IMR-90 (cell line): Measurements from ENCODE around the gene WDTC1.

Experiments
- CEBPB ChIP-seq: IDR thresholded peaks from 2 replicates; pipeline ENCODE4 v1.6.1; 2012; ENCODE audit warnings: low read depth, low read length, improper control_type of control experiment
- CHD1 ChIP-seq: IDR thresholded peaks from 2 replicates; pipeline ENCODE4 v1.6.1; 2012; ENCODE audit warnings: low read depth, low read length, improper control_type of control experiment
- MAZ ChIP-seq: IDR thresholded peaks from 2 replicates; pipeline ENCODE4 v1.6.1; 2012; ENCODE audit warnings: low read depth, mild to moderate bottlenecking, low read length, improper control_type of control experiment, moderate library complexity, borderline replicate concordance
- MXI1 ChIP-seq: IDR thresholded peaks from 2 replicates; pipeline ENCODE4 v1.6.1; 2012; ENCODE audit warnings: low read depth, mild to moderate bottlenecking, low read length, moderate library complexity, borderline replicate concordance
- NFE2L2 ChIP-seq: fragments of 150-350 bp; IDR thresholded peaks from 2 replicates; pipeline ENCODE4 v1.6.1; 2016; ENCODE audit warnings: low read depth, mild to moderate bottlenecking, low read length
- POLR2A ChIP-seq: IDR thresholded peaks from 2 replicates; pipeline ENCODE4 v1.6.1; 2012; ENCODE audit warnings: mild to moderate bottlenecking, low read depth, low read length
- RAD21 ChIP-seq: IDR thresholded peaks from 2 replicates; pipeline ENCODE4 v1.6.1; 2012; ENCODE audit warnings: low read length, improper control_type of control experiment
- RCOR1 ChIP-seq: IDR thresholded peaks from 2 replicates; pipeline ENCODE4 v1.6.1; 2012; ENCODE audit warnings: mild to moderate bottlenecking, low read length, improper control_type of control experiment; ENCODE audit not compliant: insufficient replicate concordance
- RFX5 ChIP-seq: IDR thresholded peaks from 2 replicates; pipeline ENCODE4 v1.8.0; 2012; ENCODE audit warnings: low read depth, mild to moderate bottlenecking, low read length, moderate library complexity
- SMC3 ChIP-seq: fragments of 150-350 bp; IDR thresholded peaks from 2 replicates; pipeline ENCODE4 v1.6.1; 2016; ENCODE audit warnings: low read depth, mild to moderate bottlenecking, antibody characterized with exemption, low read length, moderate library complexity
- TF ChIP-seq, protein P1 (sequence below): conservative IDR thresholded peaks from 2 replicates; pipeline ENCODE4 v1.5.1; 2012; ENCODE audit warnings: mild to moderate bottlenecking, low read depth, low read length, improper control_type of control experiment
- TF ChIP-seq, protein P2 (sequence below): fragments of 150-350 bp; IDR thresholded peaks from 2 replicates; pipeline ENCODE4 v1.6.1; 2017; ENCODE audit warnings: mild to moderate bottlenecking, antibody characterized with exemption, low read length, low read depth

DNA sequence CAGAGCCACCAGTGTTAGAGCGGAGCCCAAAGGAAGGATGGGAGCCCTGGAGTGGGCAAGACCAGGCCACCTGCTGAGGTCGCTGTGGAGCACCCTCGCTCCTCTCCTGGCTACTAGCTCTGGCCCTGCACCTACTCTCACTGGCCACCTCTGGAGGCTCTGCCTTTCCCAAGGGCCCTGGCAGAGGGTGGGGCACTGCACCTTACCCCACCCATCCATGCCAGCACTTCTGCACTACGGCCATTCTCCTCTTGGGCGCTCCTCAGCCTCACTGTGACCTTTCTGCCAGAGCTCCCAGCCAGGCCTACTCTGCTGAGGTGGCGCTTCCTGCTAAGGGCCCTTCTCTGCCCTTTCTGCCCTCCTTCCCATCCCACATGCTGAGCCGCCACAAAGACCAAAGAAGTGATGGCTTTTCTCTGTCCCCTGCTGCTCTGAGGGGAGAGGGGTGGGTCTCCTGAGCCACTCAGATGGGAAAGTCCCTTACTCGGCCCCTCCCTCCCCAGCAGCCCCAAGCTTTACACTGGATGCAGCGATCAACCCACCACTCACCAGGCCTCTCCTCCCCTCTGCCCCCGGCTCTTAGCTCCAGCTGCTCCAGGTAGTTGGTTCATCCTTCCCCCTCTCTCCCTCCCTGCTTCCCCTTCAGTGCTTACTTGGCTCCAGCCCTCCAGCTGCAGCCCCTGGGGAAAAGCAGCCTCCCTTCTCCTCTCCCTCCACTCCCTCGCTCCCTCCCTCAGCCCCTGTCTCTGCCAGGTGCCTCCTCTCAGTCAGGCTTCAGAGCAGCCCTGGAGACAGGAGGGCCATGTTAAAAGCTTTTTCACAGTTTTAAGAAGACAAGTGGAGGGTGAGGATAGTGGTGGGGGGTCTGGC lies 72.7 kb downstream of the WDTC1 start:
- TF ChIP-seq, protein P1, sequence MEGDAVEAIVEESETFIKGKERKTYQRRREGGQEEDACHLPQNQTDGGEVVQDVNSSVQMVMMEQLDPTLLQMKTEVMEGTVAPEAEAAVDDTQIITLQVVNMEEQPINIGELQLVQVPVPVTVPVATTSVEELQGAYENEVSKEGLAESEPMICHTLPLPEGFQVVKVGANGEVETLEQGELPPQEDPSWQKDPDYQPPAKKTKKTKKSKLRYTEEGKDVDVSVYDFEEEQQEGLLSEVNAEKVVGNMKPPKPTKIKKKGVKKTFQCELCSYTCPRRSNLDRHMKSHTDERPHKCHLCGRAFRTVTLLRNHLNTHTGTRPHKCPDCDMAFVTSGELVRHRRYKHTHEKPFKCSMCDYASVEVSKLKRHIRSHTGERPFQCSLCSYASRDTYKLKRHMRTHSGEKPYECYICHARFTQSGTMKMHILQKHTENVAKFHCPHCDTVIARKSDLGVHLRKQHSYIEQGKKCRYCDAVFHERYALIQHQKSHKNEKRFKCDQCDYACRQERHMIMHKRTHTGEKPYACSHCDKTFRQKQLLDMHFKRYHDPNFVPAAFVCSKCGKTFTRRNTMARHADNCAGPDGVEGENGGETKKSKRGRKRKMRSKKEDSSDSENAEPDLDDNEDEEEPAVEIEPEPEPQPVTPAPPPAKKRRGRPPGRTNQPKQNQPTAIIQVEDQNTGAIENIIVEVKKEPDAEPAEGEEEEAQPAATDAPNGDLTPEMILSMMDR = no peak
- no peak for TF ChIP-seq POLR2A
- no peak for TF ChIP-seq SMC3
- TF ChIP-seq RCOR1 = no peak
- no peak for TF ChIP-seq CHD1
- no peak for TF ChIP-seq MXI1
- no peak for TF ChIP-seq MAZ
- TF ChIP-seq RAD21 = no peak
- no peak for TF ChIP-seq NFE2L2
- TF ChIP-seq, protein P2, sequence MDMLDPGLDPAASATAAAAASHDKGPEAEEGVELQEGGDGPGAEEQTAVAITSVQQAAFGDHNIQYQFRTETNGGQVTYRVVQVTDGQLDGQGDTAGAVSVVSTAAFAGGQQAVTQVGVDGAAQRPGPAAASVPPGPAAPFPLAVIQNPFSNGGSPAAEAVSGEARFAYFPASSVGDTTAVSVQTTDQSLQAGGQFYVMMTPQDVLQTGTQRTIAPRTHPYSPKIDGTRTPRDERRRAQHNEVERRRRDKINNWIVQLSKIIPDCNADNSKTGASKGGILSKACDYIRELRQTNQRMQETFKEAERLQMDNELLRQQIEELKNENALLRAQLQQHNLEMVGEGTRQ = no peak
- TF ChIP-seq CEBPB = no peak
- TF ChIP-seq RFX5 = no peak
